ENCODE measurements around the gene CASP8. TPM values are rescaled to one million over a fixed set of nuclear protein-coding genes. Genes with fewer than 3 reads are reported as not detected.

Gene CASP8
- total and polyA plus RNA-seq, 2 of the 13 experiments (the other 11 are each of a cell fraction or from before 2014, with no cell fraction given), result 25.0 to 52.8 TPM

DNA sequence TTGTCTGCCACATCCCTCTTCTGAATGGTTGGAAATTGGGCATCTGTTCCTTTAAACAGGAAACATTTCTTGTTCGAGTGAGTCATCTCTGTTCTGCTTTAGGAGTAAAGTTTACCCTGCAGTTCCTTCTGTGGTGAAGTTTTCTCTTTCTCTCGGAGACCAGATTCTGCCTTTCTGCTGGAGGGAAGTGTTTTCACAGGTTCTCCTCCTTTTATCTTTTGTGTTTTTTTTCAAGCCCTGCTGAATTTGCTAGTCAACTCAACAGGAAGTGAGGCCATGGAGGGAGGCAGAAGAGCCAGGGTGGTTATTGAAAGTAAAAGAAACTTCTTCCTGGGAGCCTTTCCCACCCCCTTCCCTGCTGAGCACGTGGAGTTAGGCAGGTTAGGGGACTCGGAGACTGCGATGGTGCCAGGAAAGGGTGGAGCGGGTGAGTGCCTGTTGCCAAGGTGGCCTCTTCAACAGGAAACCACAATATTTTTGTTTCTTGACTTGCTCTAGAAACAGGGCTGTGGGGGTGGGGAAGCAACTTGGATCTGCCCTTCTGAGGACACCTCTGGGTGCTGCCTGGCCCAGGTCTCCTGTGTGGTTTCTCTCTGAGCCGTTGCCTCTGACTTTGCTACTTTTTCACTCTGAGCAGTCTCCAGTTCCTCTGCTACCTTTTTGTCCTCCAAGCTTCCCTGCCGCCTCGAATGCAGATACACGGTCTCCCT, 2.2 kb upstream of the CASP8 start (continued):
- TF ChIP-seq, protein P1, sequence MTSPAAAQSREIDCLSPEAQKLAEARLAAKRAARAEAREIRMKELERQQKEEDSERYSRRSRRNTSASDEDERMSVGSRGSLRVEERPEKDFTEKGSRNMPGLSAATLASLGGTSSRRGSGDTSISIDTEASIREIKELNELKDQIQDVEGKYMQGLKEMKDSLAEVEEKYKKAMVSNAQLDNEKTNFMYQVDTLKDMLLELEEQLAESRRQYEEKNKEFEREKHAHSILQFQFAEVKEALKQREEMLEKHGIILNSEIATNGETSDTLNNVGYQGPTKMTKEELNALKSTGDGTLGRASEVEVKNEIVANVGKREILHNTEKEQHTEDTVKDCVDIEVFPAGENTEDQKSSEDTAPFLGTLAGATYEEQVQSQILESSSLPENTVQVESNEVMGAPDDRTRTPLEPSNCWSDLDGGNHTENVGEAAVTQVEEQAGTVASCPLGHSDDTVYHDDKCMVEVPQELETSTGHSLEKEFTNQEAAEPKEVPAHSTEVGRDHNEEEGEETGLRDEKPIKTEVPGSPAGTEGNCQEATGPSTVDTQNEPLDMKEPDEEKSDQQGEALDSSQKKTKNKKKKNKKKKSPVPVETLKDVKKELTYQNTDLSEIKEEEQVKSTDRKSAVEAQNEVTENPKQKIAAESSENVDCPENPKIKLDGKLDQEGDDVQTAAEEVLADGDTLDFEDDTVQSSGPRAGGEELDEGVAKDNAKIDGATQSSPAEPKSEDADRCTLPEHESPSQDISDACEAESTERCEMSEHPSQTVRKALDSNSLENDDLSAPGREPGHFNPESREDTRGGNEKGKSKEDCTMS (CRISPR knock-in tag; conservative IDR thresholded peaks at IDR 0.05), result no peak
- TF ChIP-seq POLR2AphosphoS5 (IDR thresholded peaks at IDR 0.05; ENCODE audit: low read depth, low read length) (peak; percentile 71), ZNF337 (CRISPR knock-in tag; IDR thresholded peaks at IDR 0.05; ENCODE audit: borderline replicate concordance, low read depth) (0 out of 2 replicates have a peak, but pooled peaks have one; percentile 28), XRCC5 (optimal IDR thresholded peaks at IDR 0.05; ENCODE audit: low read length) (no peak), MTA1 (CRISPR knock-in tag; IDR thresholded peaks at IDR 0.05; ENCODE audit: borderline replicate concordance) (no peak), ZNF781 (CRISPR knock-in tag; IDR thresholded peaks at IDR 0.05; ENCODE audit: borderline replicate concordance, not compliant biosample characterization) (peak; percentile 54), HDAC6 (IDR thresholded peaks at IDR 0.05; ENCODE audit: low read depth, low read length) (no peak), ZNF318 (CRISPR knock-in tag; IDR thresholded peaks at IDR 0.05) (no peak)
- TF ChIP-seq, protein P2, sequence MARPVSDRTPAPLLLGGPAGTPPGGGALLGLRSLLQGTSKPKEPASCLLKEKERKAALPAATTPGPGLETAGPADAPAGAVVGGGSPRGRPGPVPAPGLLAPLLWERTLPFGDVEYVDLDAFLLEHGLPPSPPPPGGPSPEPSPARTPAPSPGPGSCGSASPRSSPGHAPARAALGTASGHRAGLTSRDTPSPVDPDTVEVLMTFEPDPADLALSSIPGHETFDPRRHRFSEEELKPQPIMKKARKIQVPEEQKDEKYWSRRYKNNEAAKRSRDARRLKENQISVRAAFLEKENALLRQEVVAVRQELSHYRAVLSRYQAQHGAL (CRISPR knock-in tag; IDR thresholded peaks at IDR 0.05; ENCODE audit: not compliant biosample characterization), result no peak
- TF ChIP-seq, protein P3, sequence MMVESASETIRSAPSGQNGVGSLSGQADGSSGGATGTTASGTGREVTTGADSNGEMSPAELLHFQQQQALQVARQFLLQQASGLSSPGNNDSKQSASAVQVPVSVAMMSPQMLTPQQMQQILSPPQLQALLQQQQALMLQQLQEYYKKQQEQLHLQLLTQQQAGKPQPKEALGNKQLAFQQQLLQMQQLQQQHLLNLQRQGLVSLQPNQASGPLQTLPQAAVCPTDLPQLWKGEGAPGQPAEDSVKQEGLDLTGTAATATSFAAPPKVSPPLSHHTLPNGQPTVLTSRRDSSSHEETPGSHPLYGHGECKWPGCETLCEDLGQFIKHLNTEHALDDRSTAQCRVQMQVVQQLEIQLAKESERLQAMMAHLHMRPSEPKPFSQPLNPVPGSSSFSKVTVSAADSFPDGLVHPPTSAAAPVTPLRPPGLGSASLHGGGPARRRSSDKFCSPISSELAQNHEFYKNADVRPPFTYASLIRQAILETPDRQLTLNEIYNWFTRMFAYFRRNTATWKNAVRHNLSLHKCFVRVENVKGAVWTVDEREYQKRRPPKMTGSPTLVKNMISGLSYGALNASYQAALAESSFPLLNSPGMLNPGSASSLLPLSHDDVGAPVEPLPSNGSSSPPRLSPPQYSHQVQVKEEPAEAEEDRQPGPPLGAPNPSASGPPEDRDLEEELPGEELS (CRISPR knock-in tag; IDR thresholded peaks at IDR 0.05), result no peak; the same call in 1 of the 2 replicates
- TF ChIP-seq, protein P4, sequence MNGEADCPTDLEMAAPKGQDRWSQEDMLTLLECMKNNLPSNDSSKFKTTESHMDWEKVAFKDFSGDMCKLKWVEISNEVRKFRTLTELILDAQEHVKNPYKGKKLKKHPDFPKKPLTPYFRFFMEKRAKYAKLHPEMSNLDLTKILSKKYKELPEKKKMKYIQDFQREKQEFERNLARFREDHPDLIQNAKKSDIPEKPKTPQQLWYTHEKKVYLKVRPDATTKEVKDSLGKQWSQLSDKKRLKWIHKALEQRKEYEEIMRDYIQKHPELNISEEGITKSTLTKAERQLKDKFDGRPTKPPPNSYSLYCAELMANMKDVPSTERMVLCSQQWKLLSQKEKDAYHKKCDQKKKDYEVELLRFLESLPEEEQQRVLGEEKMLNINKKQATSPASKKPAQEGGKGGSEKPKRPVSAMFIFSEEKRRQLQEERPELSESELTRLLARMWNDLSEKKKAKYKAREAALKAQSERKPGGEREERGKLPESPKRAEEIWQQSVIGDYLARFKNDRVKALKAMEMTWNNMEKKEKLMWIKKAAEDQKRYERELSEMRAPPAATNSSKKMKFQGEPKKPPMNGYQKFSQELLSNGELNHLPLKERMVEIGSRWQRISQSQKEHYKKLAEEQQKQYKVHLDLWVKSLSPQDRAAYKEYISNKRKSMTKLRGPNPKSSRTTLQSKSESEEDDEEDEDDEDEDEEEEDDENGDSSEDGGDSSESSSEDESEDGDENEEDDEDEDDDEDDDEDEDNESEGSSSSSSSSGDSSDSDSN (CRISPR knock-in tag; IDR thresholded peaks at IDR 0.05), result peak; percentile 48

Data from HepG2 (cell line).